ENCODE measurements around the gene TSPEAR. TPM values are rescaled to one million over a fixed set of nuclear protein-coding genes. Genes with fewer than 3 reads are reported as not detected.

The TSPEAR gene
- total RNA-seq, 2 donors from 2014 or later = 1.5 to 6.0 TPM

GRCh38 chr21:44681861-44682579, 29.4 kb downstream of the TSPEAR start, which contains the start of gene KRTAP12-1:
Gene KRTAP12-1, minus strand, starts transcription at chr21:44682163. Its CDS starts 40 bp downstream, at chr21:44682123.
- no peaks in the 10 kb centered on the region for H3K36me3 ChIP-seq (ENCODE audit: control insufficient read depth, insufficient read depth, low read length)
- H3K4me1 Mint-ChIP-seq = peaks cover 15% of the 10 kb centered on the region

GRCh38 chr21:44681152-44681551, 30.2 kb downstream of the TSPEAR start:
- no peak for DNase-seq
- H3K27ac Mint-ChIP-seq = no peak overlapping the region
- H3K36me3 Mint-ChIP-seq (ENCODE audit: low read depth) = no peaks in the 10 kb centered on the region
- H3K4me3 ChIP-seq (ENCODE audit: low read length) = no peak overlapping the region
- H3K27ac ChIP-seq (ENCODE audit: low read depth, low read length) = no peak overlapping the region
- H3K27me3 Mint-ChIP-seq (ENCODE audit: insufficient read depth) = peaks cover 41% of the 10 kb centered on the region
- H3K4me1 ChIP-seq (ENCODE audit: control insufficient read depth, insufficient read depth, low read length) = no peaks in the 10 kb centered on the region
- no peaks in the 10 kb centered on the region for H3K36me3 ChIP-seq (ENCODE audit: control insufficient read depth, insufficient read depth, low read length)
- no peaks in the 10 kb centered on the region for H3K27me3 ChIP-seq (ENCODE audit: control insufficient read depth, insufficient read depth, low read length, poor library complexity, severe bottlenecking)
- TF ChIP-seq CTCF (conservative IDR thresholded peaks at IDR 0.05) = no peak
- H3K9me3 ChIP-seq (ENCODE audit: control insufficient read depth, low read length) = no peaks in the 10 kb centered on the region
- WGBS, 2 experiments (ENCODE audit: insufficient coverage in 1 of 2, insufficient read length in 1 of 2) = 79 to 86% methylated on average over 6 to 11 of the region's 11 CpGs
- H3K4me3 Mint-ChIP-seq = no peak overlapping the region
- H3K9me3 Mint-ChIP-seq = no peaks in the 10 kb centered on the region
- H3K9ac ChIP-seq (ENCODE audit: extremely low read depth, low read length, poor library complexity, severe bottlenecking) = no peak overlapping the region
- H3K4me1 Mint-ChIP-seq = peaks cover 8% of the 10 kb centered on the region

More at GRCh38 chr21:44681861-44682579, 29.4 kb downstream of the TSPEAR start, which contains the start of gene KRTAP12-1:
- Mint-ChIP-seq H3K9me3 (no peaks in the 10 kb centered on the region), H3K36me3 (ENCODE audit: low read depth) (no peaks in the 10 kb centered on the region), H3K27me3 (ENCODE audit: insufficient read depth) (peaks cover 33% of the 10 kb centered on the region), H3K27ac (peak within 1 kb of the TSS; percentile 13), H3K4me3 (no peak within 1 kb of the TSS)
- no peaks in the 10 kb centered on the region for H3K9me3 ChIP-seq (ENCODE audit: control insufficient read depth, low read length)
- H3K27me3 ChIP-seq (ENCODE audit: control insufficient read depth, insufficient read depth, low read length, poor library complexity, severe bottlenecking) = no peaks in the 10 kb centered on the region
- H3K27ac ChIP-seq (ENCODE audit: low read depth, low read length) = no peak within 1 kb of the TSS
- H3K9ac ChIP-seq (ENCODE audit: extremely low read depth, low read length, poor library complexity, severe bottlenecking) = no peak within 1 kb of the TSS
- H3K4me3 ChIP-seq (ENCODE audit: low read length) = no peak within 1 kb of the TSS
- 93 to 96% methylated on average over 23 of the region's 23 CpGs for WGBS, 2 experiments (ENCODE audit: insufficient coverage in 1 of 2, insufficient read length in 1 of 2)
- DNase-seq = no peak
- TF ChIP-seq CTCF (conservative IDR thresholded peaks at IDR 0.05) = no peak
- peaks cover 3% of the 10 kb centered on the region for H3K4me1 ChIP-seq (ENCODE audit: control insufficient read depth, insufficient read depth, low read length)

- H3K4me3 Mint-ChIP-seq = no peak overlapping the region
- Histone ChIP-seq H3K4me3 (ENCODE audit: low read length) (no peak overlapping the region), H3K4me1 (ENCODE audit: control insufficient read depth, insufficient read depth, low read length) (no peaks in the 10 kb centered on the region), H3K27me3 (ENCODE audit: control insufficient read depth, insufficient read depth, low read length, poor library complexity, severe bottlenecking) (no peaks in the 10 kb centered on the region), H3K27ac (ENCODE audit: low read depth, low read length) (no peak overlapping the region), H3K36me3 (ENCODE audit: control insufficient read depth, insufficient read depth, low read length) (no peaks in the 10 kb centered on the region), H3K9me3 (ENCODE audit: control insufficient read depth, low read length) (peaks cover 10% of the 10 kb centered on the region), H3K9ac (ENCODE audit: extremely low read depth, low read length, poor library complexity, severe bottlenecking) (no peak overlapping the region)
- H3K27ac Mint-ChIP-seq = no peak overlapping the region
- 96 to 97% methylated on average over 10 to 13 of the region's 13 CpGs for WGBS, 2 experiments (ENCODE audit: insufficient coverage in 1 of 2, insufficient read length in 1 of 2)
- H3K9me3 Mint-ChIP-seq = peaks cover 9% of the 10 kb centered on the region
- H3K36me3 Mint-ChIP-seq (ENCODE audit: low read depth) = peaks cover under 1% of the 10 kb centered on the region
- peaks cover 24% of the 10 kb centered on the region for H3K27me3 Mint-ChIP-seq (ENCODE audit: insufficient read depth)
- no peak for TF ChIP-seq CTCF (conservative IDR thresholded peaks at IDR 0.05)
- no peaks in the 10 kb centered on the region for H3K4me1 Mint-ChIP-seq
- no peak for DNase-seq
These were observed 33.5 kb downstream of the TSPEAR start for GRCh38 chr21:44677881-44678280.

Data from endodermal cell (in vitro differentiated cells).